H1 (cell line): ENCODE results near the gene EMP2. TPM values are rescaled to one million over a fixed set of nuclear protein-coding genes. Genes with fewer than 3 reads are reported as not detected.

ENCODE experiments used
- BCL11A ChIP-seq, 2 experiments: IDR thresholded peaks; one replicate each; pipeline ENCODE4 v1.6.1; 2011; ENCODE audit warnings: low read depth in 2 of 2, low read length in 2 of 2, mild to moderate bottlenecking in 2 of 2
- CBX8 ChIP-seq: fragments of 300-800, 300-1000 bp; sonication (generic); IDR thresholded peaks from 2 replicates; pipeline ENCODE4 v1.7.1; 2016; ENCODE audit warnings: low read depth, low read length, borderline replicate concordance
- CEBPB ChIP-seq: IDR thresholded peaks from 2 replicates; pipeline ENCODE4 v1.6.1; 2012; ENCODE audit warnings: low read depth, low read length
- EP300 ChIP-seq, 2 experiments: IDR thresholded peaks; 1 replicate in 1 of 2; 2 replicates in 1 of 2; pipeline ENCODE4 v1.6.1; 2011 to 2012; ENCODE audit warnings: low read depth in 2 of 2, low read length in 2 of 2, mild to moderate bottlenecking in 2 of 2, borderline replicate concordance in 1 of 2, inconsistent platforms in 1 of 2, moderate library complexity in 1 of 2
- KDM5A ChIP-seq: fragments of 200-600 bp; IDR thresholded peaks from 2 replicates; pipeline ENCODE4 v1.7.1; 2012; ENCODE audit warnings: mild to moderate bottlenecking, low read length, inconsistent platforms, mixed read lengths
- SP4 ChIP-seq: IDR thresholded peaks from 2 replicates; pipeline ENCODE4 v1.6.1; 2012; ENCODE audit warnings: low read length, inconsistent platforms
- ZNF274 ChIP-seq: IDR thresholded peaks from 2 replicates; pipeline ENCODE4 v1.7.0; 2012; ENCODE audit warnings: low read length, borderline replicate concordance; ENCODE audit errors: extremely low read depth
- polyA plus RNA-seq, 7 experiments: library from polyadenylated mRNA; depleted of rRNA in 3 of 7; stranded (reverse) in 5 of 7; unstranded in 2 of 7; fragments of >200 nt in 5 of 7; fragments of 200-250 nt in 2 of 7; gene quantifications; 1 replicate in 5 of 7; 2 replicates in 1 of 7; 4 replicates in 1 of 7; pipeline versions ENCODE4 v1.2.1 to v1.2.3, GENCODE V29; 2011 to 2013; ENCODE audit warnings: missing spikeins in 2 of 7, mixed read lengths in 2 of 7
- total RNA-seq: library from RNA; stranded (reverse); fragmentation: NEBNext Ultra II Directional; extraction: Animal tissue kit (Norgen Biotek cat#: 25700); gene quantifications from 2 replicates; pipeline ENCODE4 v1.2.1, GENCODE V29; 2021

EMP2 gene
- total and polyA plus RNA-seq, 2 of the 8 experiments (the other 6 are each of a cell fraction or from before 2014, with no cell fraction given) = 22.6 to 23.3 TPM

DNA sequence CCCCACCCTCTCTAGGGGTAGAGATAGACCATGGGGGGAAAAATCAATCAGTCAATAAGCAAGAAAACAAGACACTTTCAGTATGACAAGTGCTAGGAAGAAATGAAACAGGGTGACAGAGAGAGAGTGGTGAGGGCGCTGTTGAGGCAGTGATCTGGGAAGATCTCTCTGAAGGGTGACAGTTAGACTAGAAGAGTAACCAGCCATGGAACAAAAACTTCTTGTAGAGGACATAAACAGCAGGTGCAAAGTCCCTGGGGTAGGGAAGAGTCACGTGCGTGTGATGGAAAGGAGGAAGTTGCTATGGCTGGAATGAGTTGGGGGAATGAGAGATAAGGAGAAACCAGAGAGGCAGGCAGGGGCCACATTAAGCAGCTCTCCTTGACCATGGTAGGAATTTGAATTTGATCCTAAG is 16.8 kb upstream of the EMP2 start (continued):
- TF ChIP-seq BCL11A (IDR thresholded peaks at IDR 0.05; ENCODE audit: low read depth in 2 of 2, low read length in 2 of 2) (no peak), ZNF274 (no peak), CBX8 (no peak), KDM5A (no peak), EP300 (IDR thresholded peaks at IDR 0.05; ENCODE audit: borderline replicate concordance in 1 of 2, low read depth in 2 of 2, low read length in 2 of 2) (no peak), SP4 (no peak), CEBPB (no peak)
